Chondrocyte (in vitro differentiated cells): ENCODE measurements around the gene NDUFAF4. TPM values are rescaled to one million over a fixed set of nuclear protein-coding genes. Genes with fewer than 3 reads are reported as not detected.

ENCODE experiments used
- DNase-seq: peaks from one replicate; pipeline ENCODE4 v3.0.0; 2021; ENCODE audit warnings: mixed read lengths, low spot score
- H3K27ac Mint-ChIP-seq: one replicate; pipeline ENCODE4 v1.8.0; 2021; ENCODE audit warnings: mild to moderate bottlenecking, moderate library complexity, mixed read lengths; ENCODE audit not compliant: unreplicated experiment
- H3K27me3 Mint-ChIP-seq: 2 replicates; pipeline ENCODE4 v1.8.0; 2021; ENCODE audit warnings: low read depth, mixed read lengths
- H3K36me3 Mint-ChIP-seq: 2 replicates; pipeline ENCODE4 v1.8.0; 2021; ENCODE audit warnings: low read depth, mixed read lengths
- H3K4me1 Mint-ChIP-seq: 2 replicates; pipeline ENCODE4 v1.8.0; 2021; ENCODE audit warnings: low read depth, mild to moderate bottlenecking, mixed read lengths
- H3K4me3 Mint-ChIP-seq: one replicate; pipeline ENCODE4 v1.8.0; 2021; ENCODE audit warnings: mild to moderate bottlenecking, moderate library complexity, mixed read lengths; ENCODE audit not compliant: unreplicated experiment
- H3K9me3 Mint-ChIP-seq: 2 replicates; pipeline ENCODE4 v1.8.0; 2021; ENCODE audit warnings: low read depth, mixed read lengths
- CTCF ChIP-seq: fragments of 200-600 bp; sonication (generic); IDR thresholded peaks from 2 replicates; pipeline ENCODE4 v1.5.0; 2021; ENCODE audit warnings: antibody characterized with exemption, mild to moderate bottlenecking, moderate library complexity
- total RNA-seq: library from RNA; stranded (reverse); gene quantifications from 3 replicates; pipeline ENCODE4 v1.2.1, GENCODE V29; 2021

Gene NDUFAF4
- total RNA-seq, 1 donor from 2014 or later, result 25.0 TPM

- Mint-ChIP-seq H3K4me3 (no peak overlapping the region), H3K4me1 (no peaks in the 10 kb centered on the region), H3K27me3 (peaks cover 25% of the 10 kb centered on the region), H3K27ac (no peak overlapping the region), H3K36me3 (no peaks in the 10 kb centered on the region), H3K9me3 (peaks cover 3% of the 10 kb centered on the region)
- TF ChIP-seq CTCF, result no peak
- DNase-seq, result no peak
Measured at GRCh38 chr6:96853083-96853482, 44.6 kb downstream of the NDUFAF4 start.

- Mint-ChIP-seq H3K27ac (no peak overlapping the region), H3K27me3 (peaks cover 23% of the 10 kb centered on the region), H3K9me3 (peaks cover 8% of the 10 kb centered on the region), H3K4me3 (no peak overlapping the region), H3K4me1 (no peaks in the 10 kb centered on the region), H3K36me3 (peaks cover under 1% of the 10 kb centered on the region)
- DNase-seq, result no peak
- TF ChIP-seq CTCF, result no peak
Measured at GRCh38 chr6:96852605-96853004, 45.1 kb downstream of the NDUFAF4 start.

GRCh38 chr6:96851858-96852257 is 45.8 kb downstream of the NDUFAF4 start:
- H3K27me3 Mint-ChIP-seq, result peaks cover 23% of the 10 kb centered on the region

GRCh38 chr6:96849615-96850014 is 48.1 kb downstream of the NDUFAF4 start:
- TF ChIP-seq CTCF, result no peak
- Mint-ChIP-seq H3K27me3 (peaks cover 27% of the 10 kb centered on the region), H3K36me3 (peaks cover 16% of the 10 kb centered on the region), H3K27ac (no peak overlapping the region), H3K9me3 (peaks cover 35% of the 10 kb centered on the region), H3K4me1 (no peaks in the 10 kb centered on the region), H3K4me3 (no peak overlapping the region)
- no peak for DNase-seq

More at GRCh38 chr6:96851858-96852257, 45.8 kb downstream of the NDUFAF4 start:
- Mint-ChIP-seq H3K27ac (no peak overlapping the region), H3K4me3 (no peak overlapping the region), H3K4me1 (no peaks in the 10 kb centered on the region), H3K36me3 (peaks cover 7% of the 10 kb centered on the region), H3K9me3 (peaks cover 16% of the 10 kb centered on the region)
- no peak for TF ChIP-seq CTCF
- no peak for DNase-seq

- H3K36me3 Mint-ChIP-seq, result peaks cover 16% of the 10 kb centered on the region
- no peak overlapping the region for H3K27ac Mint-ChIP-seq
- no peak for DNase-seq
- peaks cover 38% of the 10 kb centered on the region for H3K9me3 Mint-ChIP-seq
- no peak overlapping the region for H3K4me3 Mint-ChIP-seq
- no peaks in the 10 kb centered on the region for H3K4me1 Mint-ChIP-seq
- no peak for TF ChIP-seq CTCF
- H3K27me3 Mint-ChIP-seq, result peaks cover 31% of the 10 kb centered on the region
Measured at GRCh38 chr6:96844530-96844929, 53.2 kb downstream of the NDUFAF4 start.
